LNCAP (cell line): Measurements from ENCODE around the gene PC.

Experiments
- CTCF ChIP-seq: fragments of 450-650 bp; IDR thresholded peaks from 2 replicates; pipeline ENCODE4 v1.5.1; 2017; ENCODE audit warnings: mild to moderate bottlenecking

PC gene

DNA sequence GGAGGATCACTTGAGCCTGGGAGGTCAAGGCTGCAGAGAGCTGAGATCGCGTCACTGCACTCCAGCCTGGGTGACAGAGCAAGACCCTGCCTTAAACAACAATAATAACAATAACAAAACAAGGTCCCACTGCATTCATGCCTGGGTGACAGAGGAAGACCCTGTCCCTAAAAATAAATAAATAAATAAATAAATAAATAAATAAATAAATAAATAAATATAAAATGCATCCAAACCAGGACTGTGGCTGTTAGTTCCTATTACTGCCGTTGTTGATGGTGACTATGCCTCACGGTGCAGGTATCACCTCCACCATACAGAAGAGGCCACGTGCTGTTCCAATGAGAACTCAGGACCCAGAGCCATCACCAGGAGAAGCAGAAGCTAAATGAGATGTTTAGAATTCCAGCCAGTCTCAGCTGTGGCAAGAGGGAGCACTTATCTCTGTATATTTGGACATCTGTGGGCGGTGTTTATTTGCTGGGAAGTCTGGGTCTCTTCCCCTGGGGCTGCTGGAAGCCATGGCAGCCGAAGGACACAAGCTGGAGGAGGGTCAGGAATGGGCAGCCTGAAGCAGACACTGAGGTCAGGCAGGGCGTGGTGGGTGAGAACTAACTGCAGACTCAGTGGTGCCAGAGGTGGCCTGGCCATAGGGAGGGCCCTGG lies 38.6 kb upstream of the PC start:
- no peak for TF ChIP-seq CTCF

GRCh38 chr11:66992041-66992440 lies 33.9 kb upstream of the PC start:
- no peak for TF ChIP-seq CTCF

DNA sequence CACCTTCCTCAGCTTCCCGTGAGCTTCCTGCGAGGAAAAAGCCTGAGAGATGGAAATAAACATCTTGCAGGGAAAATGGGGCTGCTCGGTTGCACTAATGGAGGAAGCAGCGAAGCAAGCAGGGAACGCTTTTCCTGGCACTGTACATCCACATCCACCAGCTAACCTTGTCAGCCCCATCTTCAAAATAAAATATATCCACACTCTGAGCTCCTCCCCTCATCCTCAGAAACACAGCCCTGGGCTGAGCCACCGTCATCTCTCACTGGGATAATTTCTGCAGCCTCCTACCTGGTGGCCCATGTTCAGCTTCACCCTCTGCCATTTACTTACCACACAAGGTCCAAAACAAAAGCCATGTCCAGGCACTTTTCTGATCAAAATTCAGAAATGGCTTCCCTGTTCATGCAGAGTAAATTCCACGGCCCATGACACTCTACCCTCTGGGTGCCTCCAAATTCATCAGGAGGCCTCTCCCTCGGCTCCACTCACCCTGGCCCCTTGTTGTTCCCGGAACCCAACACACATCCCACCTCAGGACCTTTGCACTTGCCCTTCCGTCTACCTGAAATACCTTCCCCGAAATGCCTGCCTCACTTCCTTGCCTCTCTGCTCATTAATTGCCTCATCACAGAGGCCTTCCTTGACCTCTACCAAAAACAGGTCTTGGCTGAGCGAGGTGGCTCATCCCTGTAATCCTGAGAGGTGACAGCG lies 29.9 kb upstream of the PC start:
- no peak for TF ChIP-seq CTCF

GRCh38 chr11:66987158-66987620 lies 29.0 kb upstream of the PC start:
- no peak for TF ChIP-seq CTCF

DNA sequence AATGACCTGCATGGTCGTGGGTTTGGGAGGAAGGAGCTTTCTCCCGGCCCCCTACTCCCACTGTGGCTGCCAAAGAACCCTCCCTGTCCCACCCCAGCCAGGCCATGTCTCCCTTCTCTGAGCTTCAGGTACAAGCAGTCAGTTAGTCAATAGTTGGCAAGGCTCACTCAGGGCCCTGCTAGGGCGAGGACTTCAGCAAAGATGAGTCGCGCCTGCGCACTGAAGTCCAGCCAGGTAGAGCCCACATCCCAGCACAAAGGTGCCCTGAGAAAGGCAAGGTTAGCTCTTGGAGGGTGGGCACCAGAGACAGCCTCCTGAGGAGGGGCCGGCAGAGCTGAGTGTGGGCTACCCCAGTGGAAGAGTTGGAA lies 28.0 kb upstream of the PC start:
- no peak for TF ChIP-seq CTCF

- TF ChIP-seq CTCF = no peak
Measured at GRCh38 chr11:66985508-66986177, 27.5 kb upstream of the PC start.

DNA sequence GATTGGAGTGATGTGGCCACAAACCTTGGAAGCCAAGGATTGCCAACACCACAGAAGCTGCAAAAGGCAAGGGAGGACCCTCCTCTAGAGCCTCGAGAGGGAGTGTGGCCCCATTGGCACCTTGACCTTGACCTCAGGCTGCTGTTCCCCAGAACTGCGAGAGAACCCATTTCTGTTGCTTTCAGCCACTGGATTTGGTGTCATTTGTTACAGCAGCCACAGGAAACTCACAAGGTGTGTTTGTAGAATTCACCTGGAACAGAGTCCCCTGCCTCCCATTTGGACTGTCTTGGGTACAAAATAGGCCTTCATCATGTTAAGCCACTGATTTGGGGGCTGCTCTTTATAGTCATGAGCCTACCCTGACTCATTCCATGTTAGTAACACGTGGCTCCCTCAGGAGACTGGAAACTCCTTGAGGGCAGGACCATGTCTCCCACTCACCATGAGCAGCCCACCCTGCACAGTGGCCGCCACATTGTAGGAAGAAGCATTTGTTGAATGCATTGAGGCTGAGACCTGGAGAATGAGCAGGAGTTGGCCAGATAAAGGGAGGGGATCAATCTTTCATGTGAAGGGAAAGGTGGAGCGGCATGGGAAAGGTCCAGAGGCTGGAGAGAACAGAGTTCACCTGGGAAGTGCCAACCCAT lies 25.2 kb upstream of the PC start:
- TF ChIP-seq CTCF = no peak
